ENCODE results near the gene GAMT. TPM values are rescaled to one million over a fixed set of nuclear protein-coding genes. Genes with fewer than 3 reads are reported as not detected.

Gene GAMT
- total RNA-seq, 1 donor from 2014 or later, result 7.8 TPM

GRCh38 chr19:1425102-1425837 lies 23.9 kb upstream of the GAMT start:
- no peak overlapping the region for H3K4me3 ChIP-seq
- DNase-seq (no peak), ATAC-seq (no peak)
- intact Hi-C loops (cut with DNase I), result no loop called here
- H3K36me3 ChIP-seq, result peaks cover 96% of the 10 kb centered on the region
- H3K9me3 ChIP-seq, result no peaks in the 10 kb centered on the region
- H3K27ac ChIP-seq, result no peak overlapping the region
- H3K27me3 ChIP-seq (ENCODE audit: low read depth), result no peaks in the 10 kb centered on the region
- no peaks in the 10 kb centered on the region for H3K4me1 ChIP-seq
- TF ChIP-seq CTCF (IDR thresholded peaks at IDR 0.05), result no peak

DNA sequence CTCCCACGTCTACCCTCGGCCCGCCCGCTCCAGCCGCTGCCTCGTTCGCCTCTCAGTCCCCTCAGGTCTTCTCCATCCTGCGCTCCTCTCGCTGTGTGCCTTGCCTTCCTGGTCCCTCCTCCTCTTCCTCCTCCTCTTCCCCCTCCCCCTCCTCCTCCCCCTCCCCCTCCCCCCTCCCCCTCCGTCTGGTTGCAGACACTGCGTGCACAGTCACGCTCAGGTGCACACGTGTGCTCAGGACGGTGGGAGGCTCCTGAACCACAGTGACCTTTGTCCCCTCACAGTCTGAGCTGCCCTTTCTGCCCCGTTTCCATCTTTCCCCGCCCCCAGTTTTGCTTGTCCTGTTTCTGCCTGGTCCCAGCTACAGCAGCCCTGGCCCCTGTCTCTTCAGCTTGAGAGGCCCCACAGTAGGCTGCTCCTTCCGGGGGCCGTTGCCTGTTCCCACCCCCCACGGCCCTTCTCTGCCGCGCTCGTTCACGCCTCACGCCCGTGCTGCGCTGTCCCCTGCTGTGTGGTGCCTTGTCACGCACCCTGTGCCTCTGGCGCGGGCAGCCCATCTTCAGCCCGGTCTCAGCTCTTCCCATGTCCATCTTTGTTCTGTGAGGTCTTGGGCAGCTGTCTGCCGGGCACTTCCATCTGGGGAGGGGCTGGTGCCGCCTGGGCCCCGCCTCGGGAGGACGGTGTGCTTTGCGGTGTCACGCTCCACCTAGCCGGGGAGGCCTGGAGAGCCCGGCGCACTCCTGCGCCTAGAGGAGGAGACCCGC lies 23.0 kb upstream of the GAMT start:
- Histone ChIP-seq H3K27ac (no peak overlapping the region), H3K4me1 (no peaks in the 10 kb centered on the region), H3K27me3 (ENCODE audit: low read depth) (no peaks in the 10 kb centered on the region), H3K9me3 (no peaks in the 10 kb centered on the region), H3K36me3 (peaks cover 91% of the 10 kb centered on the region), H3K4me3 (no peak overlapping the region)
- intact Hi-C loops (cut with DNase I), result no loop called here
- no peak for TF ChIP-seq CTCF (IDR thresholded peaks at IDR 0.05)
- DNase-seq, result no peak
- no peak for ATAC-seq

DNA sequence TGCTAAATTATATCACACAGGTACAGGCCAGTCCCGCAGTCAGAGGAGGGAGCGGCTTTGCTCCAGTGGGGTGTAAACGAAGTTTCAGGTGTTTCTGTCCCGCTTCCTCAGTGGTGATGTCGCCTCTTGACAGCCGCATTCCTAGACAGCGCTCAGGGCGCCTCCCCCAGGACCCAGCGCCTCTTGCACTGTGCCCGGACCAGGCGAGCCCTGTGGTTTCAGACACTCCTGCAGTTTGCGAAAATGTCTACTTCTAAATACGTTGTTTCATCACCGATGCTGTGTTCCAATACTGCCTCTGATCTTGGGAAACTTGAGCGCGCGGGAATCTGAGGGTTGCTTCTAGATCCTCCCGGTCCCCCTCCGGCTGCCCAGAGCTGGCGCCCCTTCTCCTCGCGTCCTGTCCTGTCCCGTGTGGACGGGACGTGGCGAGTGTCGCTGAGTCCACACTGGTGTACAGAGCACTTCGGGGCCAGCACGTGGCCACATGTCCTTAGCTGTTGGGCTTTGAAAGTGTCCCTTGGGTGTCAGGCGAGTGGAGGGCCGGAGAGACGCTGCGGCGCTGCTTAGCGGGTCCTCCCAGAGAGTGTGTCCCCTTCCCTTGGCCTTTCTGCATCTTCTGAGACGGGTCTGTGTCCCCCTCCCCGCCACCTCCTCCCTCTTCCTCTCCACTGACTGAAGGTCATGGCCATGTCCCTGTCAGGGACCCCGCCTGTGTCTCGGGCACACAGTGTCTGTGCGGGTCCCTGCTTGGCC lies 22.3 kb upstream of the GAMT start:
- H3K27ac ChIP-seq, result no peak overlapping the region
- ATAC-seq, result no peak
- H3K4me3 ChIP-seq, result no peak overlapping the region
- H3K4me1 ChIP-seq, result peaks cover 3% of the 10 kb centered on the region
- peaks cover 91% of the 10 kb centered on the region for H3K36me3 ChIP-seq
- intact Hi-C loops (cut with DNase I), result no loop called here
- no peaks in the 10 kb centered on the region for H3K9me3 ChIP-seq
- no peaks in the 10 kb centered on the region for H3K27me3 ChIP-seq (ENCODE audit: low read depth)
- DNase-seq, result no peak
- TF ChIP-seq CTCF (IDR thresholded peaks at IDR 0.05), result no peak

DNA sequence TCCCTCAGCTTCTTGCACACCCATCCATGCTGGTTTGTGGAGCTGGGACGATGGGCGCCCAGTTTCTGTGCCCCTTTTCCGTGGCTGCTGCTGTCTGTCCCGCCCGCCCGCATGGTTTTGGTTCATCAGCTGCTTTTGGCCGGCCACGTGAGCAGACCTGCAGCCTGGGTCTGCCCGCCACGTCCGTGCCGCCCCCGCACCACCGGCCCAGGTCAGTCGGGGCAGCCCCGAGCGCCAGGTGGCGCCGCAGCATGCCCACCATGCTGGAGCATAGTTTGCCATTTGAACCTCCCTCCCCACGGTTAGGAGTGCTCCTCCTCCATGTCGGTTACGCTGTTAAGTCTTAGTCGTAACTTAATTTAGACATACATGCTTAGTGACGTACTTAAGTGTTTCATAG lies 21.6 kb upstream of the GAMT start:
- ATAC-seq, result no peak
- H3K9me3 ChIP-seq, result no peaks in the 10 kb centered on the region
- TF ChIP-seq CTCF (IDR thresholded peaks at IDR 0.05), result no peak
- intact Hi-C loops (cut with DNase I), result no loop called here
- H3K4me3 ChIP-seq, result no peak overlapping the region
- no peak for DNase-seq
- H3K27me3 ChIP-seq (ENCODE audit: low read depth), result no peaks in the 10 kb centered on the region
- no peak overlapping the region for H3K27ac ChIP-seq
- H3K36me3 ChIP-seq, result peaks cover 91% of the 10 kb centered on the region
- peaks cover 10% of the 10 kb centered on the region for H3K4me1 ChIP-seq

- Histone ChIP-seq H3K36me3 (peaks cover 88% of the 10 kb centered on the region), H3K9me3 (no peaks in the 10 kb centered on the region), H3K4me1 (peaks cover 15% of the 10 kb centered on the region), H3K4me3 (no peak overlapping the region), H3K27me3 (ENCODE audit: low read depth) (no peaks in the 10 kb centered on the region), H3K27ac (no peak overlapping the region)
- no peak for DNase-seq
- no peak for TF ChIP-seq CTCF (IDR thresholded peaks at IDR 0.05)
- no peak for ATAC-seq
- intact Hi-C loops (cut with DNase I), result no loop called here
Measured at GRCh38 chr19:1422360-1422759, 21.0 kb upstream of the GAMT start.

All from lower lobe of right lung (tissue), 2 donors.